ENCODE measurements around the gene TBC1D21.

Gene TBC1D21, protein sequence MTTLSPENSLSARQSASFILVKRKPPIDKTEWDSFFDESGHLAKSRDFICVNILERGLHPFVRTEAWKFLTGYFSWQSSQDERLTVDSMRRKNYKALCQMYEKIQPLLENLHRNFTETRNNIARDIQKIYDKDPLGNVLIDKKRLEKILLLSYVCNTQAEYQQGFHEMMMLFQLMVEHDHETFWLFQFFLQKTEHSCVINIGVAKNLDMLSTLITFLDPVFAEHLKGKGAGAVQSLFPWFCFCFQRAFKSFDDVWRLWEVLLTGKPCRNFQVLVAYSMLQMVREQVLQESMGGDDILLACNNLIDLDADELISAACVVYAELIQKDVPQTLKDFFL

DNA sequence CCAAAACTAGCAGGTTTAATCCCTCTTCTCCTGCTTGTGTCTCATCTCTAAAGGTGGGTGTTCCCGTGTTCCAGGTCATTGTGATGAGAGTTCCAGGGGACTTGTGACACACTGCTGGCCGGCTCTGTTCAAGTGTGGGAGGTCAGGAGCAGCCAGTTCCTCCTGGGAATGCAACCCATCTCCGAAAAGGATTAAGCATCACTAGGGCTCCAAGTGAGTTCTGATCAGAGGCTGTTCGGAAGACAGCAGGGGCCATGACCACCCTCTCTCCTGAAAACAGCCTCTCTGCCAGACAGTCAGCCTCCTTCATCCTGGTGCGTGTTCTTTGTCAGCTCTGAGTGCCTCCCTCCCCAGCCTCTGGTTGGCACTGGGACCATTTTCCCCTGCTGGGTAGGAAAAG, at the start of gene TBC1D21:
TSS of gene TBC1D21 (plus strand) at position 109 of the 400 bp plus-strand sequence. CDS start at position 255, 146 bp downstream.
- no peaks in the 10 kb centered on the region for H3K36me3 ChIP-seq (ENCODE audit: control insufficient read depth, low read length)
- peaks cover 5% of the 10 kb centered on the region for H3K27me3 ChIP-seq (ENCODE audit: control insufficient read depth, low read length)
- H3K9me3 ChIP-seq (ENCODE audit: control insufficient read depth, insufficient read depth, low read length), result no peaks in the 10 kb centered on the region
- H4K20me1 ChIP-seq (ENCODE audit: control insufficient read depth, insufficient read depth, low read depth, low read length), result no peaks in the 10 kb centered on the region
- no peaks in the 10 kb centered on the region for H3K9me2 ChIP-seq (replicated peaks; ENCODE audit: control insufficient read depth, low read length)
- H3K79me2 ChIP-seq (ENCODE audit: control insufficient read depth, low read length), result no peaks in the 10 kb centered on the region
- H3K4me3 ChIP-seq (ENCODE audit: low read length), result no peak within 1 kb of the TSS
- H3F3A ChIP-seq (ENCODE audit: control insufficient read depth, insufficient read depth), result no peaks in the 10 kb centered on the region
- no peak within 1 kb of the TSS for H3K4me2 ChIP-seq (ENCODE audit: low read length)
- H3K27ac ChIP-seq (ENCODE audit: low read depth, low read length), result no peak within 1 kb of the TSS
- no peaks in the 10 kb centered on the region for H3K4me1 ChIP-seq (ENCODE audit: control insufficient read depth, low read length)
- TF ChIP-seq, protein P1, sequence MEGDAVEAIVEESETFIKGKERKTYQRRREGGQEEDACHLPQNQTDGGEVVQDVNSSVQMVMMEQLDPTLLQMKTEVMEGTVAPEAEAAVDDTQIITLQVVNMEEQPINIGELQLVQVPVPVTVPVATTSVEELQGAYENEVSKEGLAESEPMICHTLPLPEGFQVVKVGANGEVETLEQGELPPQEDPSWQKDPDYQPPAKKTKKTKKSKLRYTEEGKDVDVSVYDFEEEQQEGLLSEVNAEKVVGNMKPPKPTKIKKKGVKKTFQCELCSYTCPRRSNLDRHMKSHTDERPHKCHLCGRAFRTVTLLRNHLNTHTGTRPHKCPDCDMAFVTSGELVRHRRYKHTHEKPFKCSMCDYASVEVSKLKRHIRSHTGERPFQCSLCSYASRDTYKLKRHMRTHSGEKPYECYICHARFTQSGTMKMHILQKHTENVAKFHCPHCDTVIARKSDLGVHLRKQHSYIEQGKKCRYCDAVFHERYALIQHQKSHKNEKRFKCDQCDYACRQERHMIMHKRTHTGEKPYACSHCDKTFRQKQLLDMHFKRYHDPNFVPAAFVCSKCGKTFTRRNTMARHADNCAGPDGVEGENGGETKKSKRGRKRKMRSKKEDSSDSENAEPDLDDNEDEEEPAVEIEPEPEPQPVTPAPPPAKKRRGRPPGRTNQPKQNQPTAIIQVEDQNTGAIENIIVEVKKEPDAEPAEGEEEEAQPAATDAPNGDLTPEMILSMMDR (IDR thresholded peaks at IDR 0.05; ENCODE audit: low read depth, low read length, poor library complexity, severe bottlenecking), result no peak
- TF ChIP-seq EZH2phosphoT487 (IDR thresholded peaks at IDR 0.05; ENCODE audit: borderline replicate concordance, low read length), result no peak

DNA sequence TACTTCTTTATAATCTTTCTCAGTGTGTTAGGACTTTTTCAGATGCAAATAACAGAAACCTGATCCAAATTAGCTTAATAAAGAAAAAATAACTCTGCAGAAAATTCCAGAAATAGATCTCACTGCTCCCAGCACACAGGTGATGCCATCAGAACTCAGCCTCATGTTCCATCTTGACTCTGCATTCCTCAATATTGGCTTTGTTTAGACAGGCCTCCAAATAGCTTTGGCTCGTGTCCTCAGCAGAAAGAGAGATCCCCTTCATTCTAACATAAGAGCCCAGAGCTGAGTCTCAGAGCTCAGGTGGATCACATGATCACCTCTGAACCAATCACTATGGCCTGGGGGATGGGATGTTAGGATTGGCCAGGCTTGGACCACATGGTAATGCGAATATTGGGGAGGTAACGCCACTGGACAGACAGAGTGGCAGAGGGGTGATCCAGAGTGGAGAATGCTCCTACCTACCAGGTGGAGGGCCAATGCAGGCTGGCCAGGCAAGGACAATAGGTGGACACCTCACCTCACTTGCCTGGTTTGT, 46.6 kb upstream of the TBC1D21 start:
- H3K9me2 ChIP-seq (replicated peaks; ENCODE audit: control insufficient read depth, low read length), result no peaks in the 10 kb centered on the region
- no peaks in the 10 kb centered on the region for H3F3A ChIP-seq (ENCODE audit: control insufficient read depth, insufficient read depth)

DNA sequence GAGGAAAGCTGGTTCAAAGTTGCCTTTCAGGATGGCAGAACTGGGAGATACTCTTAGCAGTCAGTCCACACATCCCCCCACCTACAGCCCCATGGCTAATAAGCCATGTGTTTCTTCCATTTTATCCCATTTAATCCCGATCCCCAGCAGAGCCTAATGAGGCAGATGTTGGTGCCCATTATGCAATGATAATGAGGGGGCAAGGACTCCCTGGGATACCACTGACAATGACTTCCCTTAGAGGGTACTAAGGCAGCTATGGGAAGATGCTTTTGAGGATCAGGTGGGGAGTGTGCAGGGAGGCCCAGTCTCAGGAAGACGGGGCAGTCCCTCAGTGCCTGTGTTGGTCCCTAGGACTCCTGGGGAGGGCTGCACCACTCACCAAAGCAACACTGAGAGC, 43.8 kb upstream of the TBC1D21 start:
- Histone ChIP-seq H3K4me3 (ENCODE audit: low read length) (no peak overlapping the region), H3K36me3 (ENCODE audit: control insufficient read depth, low read length) (no peaks in the 10 kb centered on the region), H3K9me3 (ENCODE audit: control insufficient read depth, insufficient read depth, low read length) (no peaks in the 10 kb centered on the region), H3K9me2 (replicated peaks; ENCODE audit: control insufficient read depth, low read length) (no peaks in the 10 kb centered on the region), H3K27ac (ENCODE audit: low read depth, low read length) (no peak overlapping the region), H3F3A (ENCODE audit: control insufficient read depth, insufficient read depth) (no peaks in the 10 kb centered on the region), H3K4me1 (ENCODE audit: control insufficient read depth, low read length) (no peaks in the 10 kb centered on the region), H3K27me3 (ENCODE audit: control insufficient read depth, low read length) (peaks cover 6% of the 10 kb centered on the region; the same call in 1 of the 2 replicates), H4K20me1 (ENCODE audit: control insufficient read depth, insufficient read depth, low read depth, low read length) (no peaks in the 10 kb centered on the region), H3K4me2 (ENCODE audit: low read length) (no peak overlapping the region), H3K79me2 (ENCODE audit: control insufficient read depth, low read length) (no peaks in the 10 kb centered on the region)
- TF ChIP-seq, protein P1 (IDR thresholded peaks at IDR 0.05; ENCODE audit: low read depth, low read length, poor library complexity, severe bottlenecking), result no peak
- TF ChIP-seq EZH2phosphoT487 (IDR thresholded peaks at IDR 0.05; ENCODE audit: borderline replicate concordance, low read length), result no peak

More for the DNA sequence above, 46.6 kb upstream of the TBC1D21 start:
- no peaks in the 10 kb centered on the region for H4K20me1 ChIP-seq (ENCODE audit: control insufficient read depth, insufficient read depth, low read depth, low read length)
- no peak overlapping the region for H3K4me3 ChIP-seq (ENCODE audit: low read length)
- no peaks in the 10 kb centered on the region for H3K36me3 ChIP-seq (ENCODE audit: control insufficient read depth, low read length)
- no peak overlapping the region for H3K27ac ChIP-seq (ENCODE audit: low read depth, low read length)
- H3K4me2 ChIP-seq (ENCODE audit: low read length), result no peak overlapping the region
- no peaks in the 10 kb centered on the region for H3K79me2 ChIP-seq (ENCODE audit: control insufficient read depth, low read length)
- H3K4me1 ChIP-seq (ENCODE audit: control insufficient read depth, low read length), result no peaks in the 10 kb centered on the region
- TF ChIP-seq, protein P1 (IDR thresholded peaks at IDR 0.05; ENCODE audit: low read depth, low read length, poor library complexity, severe bottlenecking), result no peak
- no peak for TF ChIP-seq EZH2phosphoT487 (IDR thresholded peaks at IDR 0.05; ENCODE audit: borderline replicate concordance, low read length)
- H3K27me3 ChIP-seq (ENCODE audit: control insufficient read depth, low read length), result peaks cover 6% of the 10 kb centered on the region; the same call in 1 of the 2 replicates
- H3K9me3 ChIP-seq (ENCODE audit: control insufficient read depth, insufficient read depth, low read length), result no peaks in the 10 kb centered on the region

Data from DOHH2 (cell line).